PC-3 (cell line): ENCODE data around the gene SLC12A3.

Source experiments
- EZH2 ChIP-seq: fragments of 300-600 bp; sonication (generic); IDR thresholded peaks from one replicate; pipeline ENCODE4 v1.6.1; 2017; ENCODE audit warnings: antibody characterized with exemption, mild to moderate bottlenecking, low read length; ENCODE audit not compliant: unreplicated experiment
- EZH2phosphoT487 ChIP-seq: fragments of 300-600 bp; sonication (generic); IDR thresholded peaks from 2 replicates; pipeline ENCODE4 v1.6.1; 2018; ENCODE audit warnings: mild to moderate bottlenecking, antibody characterized with exemption, low read length, borderline replicate concordance
- TF ChIP-seq, protein P1 (sequence below): fragments of 300-600 bp; sonication (generic); conservative IDR thresholded peaks from 2 replicates; pipeline ENCODE4 v1.5.1; 2017; ENCODE audit warnings: antibody characterized with exemption, low read depth, mild to moderate bottlenecking, low read length

DNA sequence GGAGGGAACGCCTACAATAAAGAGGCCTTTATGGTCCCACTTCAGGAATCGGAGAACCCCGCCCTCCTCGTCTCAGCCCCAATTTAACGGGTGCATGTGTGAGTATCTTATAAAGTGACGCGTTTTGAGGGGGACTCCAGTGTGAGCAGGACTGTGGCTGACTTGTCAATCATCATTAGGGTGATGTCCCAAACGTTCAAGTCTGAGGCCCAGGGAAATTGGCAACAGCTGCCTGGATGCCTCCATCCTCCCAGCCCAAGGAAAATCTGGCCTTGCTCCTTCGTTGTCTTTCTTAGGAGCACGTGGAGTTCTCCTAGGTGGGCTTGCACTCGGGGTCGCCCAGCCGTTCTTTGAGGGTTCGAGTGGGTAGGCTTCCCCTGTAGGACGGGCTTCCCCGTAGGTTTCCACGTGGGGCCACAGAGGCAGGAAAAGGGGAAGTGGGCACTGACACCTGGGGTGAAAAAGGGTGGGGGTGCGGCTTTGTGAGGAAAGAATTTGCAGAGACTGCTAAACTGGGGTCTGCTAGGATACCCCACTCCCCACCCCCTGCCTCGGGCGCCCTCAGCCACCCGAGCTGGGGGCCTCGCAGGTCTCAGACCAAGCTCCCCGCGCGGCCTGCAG lies 66.4 kb downstream of the SLC12A3 start:
- TF ChIP-seq, protein P1, sequence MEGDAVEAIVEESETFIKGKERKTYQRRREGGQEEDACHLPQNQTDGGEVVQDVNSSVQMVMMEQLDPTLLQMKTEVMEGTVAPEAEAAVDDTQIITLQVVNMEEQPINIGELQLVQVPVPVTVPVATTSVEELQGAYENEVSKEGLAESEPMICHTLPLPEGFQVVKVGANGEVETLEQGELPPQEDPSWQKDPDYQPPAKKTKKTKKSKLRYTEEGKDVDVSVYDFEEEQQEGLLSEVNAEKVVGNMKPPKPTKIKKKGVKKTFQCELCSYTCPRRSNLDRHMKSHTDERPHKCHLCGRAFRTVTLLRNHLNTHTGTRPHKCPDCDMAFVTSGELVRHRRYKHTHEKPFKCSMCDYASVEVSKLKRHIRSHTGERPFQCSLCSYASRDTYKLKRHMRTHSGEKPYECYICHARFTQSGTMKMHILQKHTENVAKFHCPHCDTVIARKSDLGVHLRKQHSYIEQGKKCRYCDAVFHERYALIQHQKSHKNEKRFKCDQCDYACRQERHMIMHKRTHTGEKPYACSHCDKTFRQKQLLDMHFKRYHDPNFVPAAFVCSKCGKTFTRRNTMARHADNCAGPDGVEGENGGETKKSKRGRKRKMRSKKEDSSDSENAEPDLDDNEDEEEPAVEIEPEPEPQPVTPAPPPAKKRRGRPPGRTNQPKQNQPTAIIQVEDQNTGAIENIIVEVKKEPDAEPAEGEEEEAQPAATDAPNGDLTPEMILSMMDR: no peak
- TF ChIP-seq EZH2phosphoT487 (no peak), EZH2 (no peak)
